GM19351 (cell line): ENCODE data around the gene TCERG1L.
"Not testable (repeated sequence)": the region's sequence is repeated elsewhere in the genome, so short reads cannot be mapped to it uniquely, and the experiment has no call there.

Experiments
- ATAC-seq: cut with Tn5 transposase; IDR thresholded peaks from one replicate; pipeline ENCODE4 v1.9.1; 2021; ENCODE audit warnings: mild to moderate bottlenecking, moderate library complexity; ENCODE audit not compliant: unreplicated experiment

Gene TCERG1L

GRCh38 chr10:131311661-131312477 is at the start of gene TCERG1L:
TCERG1L (minus strand) TSS chr10:131311721; CDS start chr10:131311635, 86 bp downstream.
- no peak for ATAC-seq

GRCh38 chr10:131358741-131359442 is 47.4 kb upstream of the TCERG1L start:
- ATAC-seq = no peak

GRCh38 chr10:131356442-131356841 is 44.9 kb upstream of the TCERG1L start:
- ATAC-seq = no peak

- ATAC-seq = no peak
Measured at GRCh38 chr10:131355881-131356280, 44.4 kb upstream of the TCERG1L start.

- no peak for ATAC-seq
Measured at GRCh38 chr10:131355056-131355455, 43.5 kb upstream of the TCERG1L start.

- ATAC-seq = no peak
Measured at GRCh38 chr10:131354380-131354779, 42.9 kb upstream of the TCERG1L start.

GRCh38 chr10:131352765-131353290 is 41.3 kb upstream of the TCERG1L start:
- no peak for ATAC-seq

GRCh38 chr10:131350660-131351059 is 39.1 kb upstream of the TCERG1L start:
- ATAC-seq = no peak

GRCh38 chr10:131350245-131350644 is 38.7 kb upstream of the TCERG1L start:
- no peak for ATAC-seq

GRCh38 chr10:131346456-131346855 is 34.9 kb upstream of the TCERG1L start:
- ATAC-seq = no peak

- ATAC-seq = no peak
Measured at GRCh38 chr10:131345691-131346090, 34.2 kb upstream of the TCERG1L start.

GRCh38 chr10:131344747-131345146 is 33.2 kb upstream of the TCERG1L start:
- ATAC-seq = no peak

- ATAC-seq = no peak
Measured at GRCh38 chr10:131337741-131338140, 26.2 kb upstream of the TCERG1L start.

- ATAC-seq = no peak
Measured at GRCh38 chr10:131332821-131333220, 21.3 kb upstream of the TCERG1L start.

GRCh38 chr10:131323880-131324279 is 12.4 kb upstream of the TCERG1L start:
- ATAC-seq = no peak

- no peak for ATAC-seq
Measured at GRCh38 chr10:131323025-131323424, 11.5 kb upstream of the TCERG1L start.

GRCh38 chr10:131322575-131322974 is 11.1 kb upstream of the TCERG1L start:
- not testable (repeated sequence) for ATAC-seq

GRCh38 chr10:131320860-131321604 is 9.5 kb upstream of the TCERG1L start:
- no peak for ATAC-seq

GRCh38 chr10:131318814-131319213 is 7.3 kb upstream of the TCERG1L start:
- no peak for ATAC-seq

GRCh38 chr10:131318291-131318690 is 6.8 kb upstream of the TCERG1L start:
- ATAC-seq = no peak
